NT2/D1 (cell line): Measurements from ENCODE around the gene COX7A2.

Experiments used
- SUZ12 ChIP-seq: IDR thresholded peaks from 2 replicates; pipeline ENCODE4 v1.6.1; 2011; ENCODE audit not compliant: insufficient read length, insufficient read depth; ENCODE audit errors: extremely low read depth
- YY1 ChIP-seq: IDR thresholded peaks from 2 replicates; pipeline ENCODE4 v1.6.1; 2011; ENCODE audit not compliant: insufficient read length, insufficient read depth
- ZNF274 ChIP-seq: IDR thresholded peaks from 2 replicates; pipeline ENCODE4 v1.6.1; 2011; ENCODE audit warnings: mild to moderate bottlenecking, low read depth, low read length

DNA sequence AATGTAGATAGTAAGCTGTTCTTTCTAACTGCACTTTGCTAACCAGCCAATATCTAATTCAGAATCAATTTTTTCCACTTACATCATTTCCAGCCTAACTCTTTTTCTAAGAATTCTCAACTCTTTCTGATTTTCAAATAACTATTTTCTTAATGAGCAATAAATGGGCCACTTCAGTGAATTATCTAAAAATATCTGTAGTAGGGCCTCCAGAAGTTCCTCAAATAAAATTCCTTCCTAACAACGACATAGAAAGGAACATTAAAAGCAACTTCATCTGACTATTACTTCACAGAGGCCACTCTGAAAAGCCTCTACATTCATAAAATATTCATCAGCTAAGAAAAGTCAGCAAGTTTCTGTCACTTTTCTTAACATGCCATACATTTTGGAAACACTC is 42.6 kb downstream of the COX7A2 start:
- TF ChIP-seq ZNF274: no peak
- TF ChIP-seq YY1: no peak
- TF ChIP-seq SUZ12: no peak
